ENCODE data around the gene RAP1GAP2.

DNA sequence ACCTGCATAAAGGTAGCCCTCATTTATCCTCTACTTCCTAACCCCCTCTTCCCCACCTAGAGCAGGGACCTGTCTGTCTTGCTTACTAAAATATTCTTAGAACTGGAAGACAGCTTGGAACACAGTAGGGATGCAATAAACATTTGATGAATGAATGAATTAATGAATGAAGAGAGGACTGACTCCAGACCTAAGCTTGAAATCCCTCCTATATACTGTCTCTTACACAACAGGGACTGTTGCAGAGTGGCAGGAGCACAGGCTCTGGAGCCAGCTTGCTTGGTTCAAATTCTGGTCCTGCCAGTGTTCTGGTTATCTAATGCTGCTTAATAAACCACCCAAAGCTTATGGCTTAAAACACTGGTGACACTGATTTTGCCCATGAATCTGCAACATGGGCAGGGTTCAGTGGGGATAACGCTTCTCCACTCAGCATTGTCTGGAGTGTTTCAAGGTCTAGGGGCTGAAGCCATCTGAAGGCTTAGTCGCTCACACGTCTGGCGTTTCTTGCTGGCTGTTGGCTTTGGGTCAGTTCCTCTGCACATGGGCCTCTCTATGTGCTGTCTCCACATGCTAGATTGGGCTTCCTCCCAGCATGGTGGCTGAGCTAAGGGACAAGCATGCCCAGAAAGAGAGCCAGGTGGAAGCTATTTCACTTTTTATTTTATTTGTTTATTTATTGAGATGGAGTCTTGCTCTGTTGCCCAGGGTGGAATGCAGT is 12.8 kb upstream of the RAP1GAP2 start:
- TF ChIP-seq, protein P1, sequence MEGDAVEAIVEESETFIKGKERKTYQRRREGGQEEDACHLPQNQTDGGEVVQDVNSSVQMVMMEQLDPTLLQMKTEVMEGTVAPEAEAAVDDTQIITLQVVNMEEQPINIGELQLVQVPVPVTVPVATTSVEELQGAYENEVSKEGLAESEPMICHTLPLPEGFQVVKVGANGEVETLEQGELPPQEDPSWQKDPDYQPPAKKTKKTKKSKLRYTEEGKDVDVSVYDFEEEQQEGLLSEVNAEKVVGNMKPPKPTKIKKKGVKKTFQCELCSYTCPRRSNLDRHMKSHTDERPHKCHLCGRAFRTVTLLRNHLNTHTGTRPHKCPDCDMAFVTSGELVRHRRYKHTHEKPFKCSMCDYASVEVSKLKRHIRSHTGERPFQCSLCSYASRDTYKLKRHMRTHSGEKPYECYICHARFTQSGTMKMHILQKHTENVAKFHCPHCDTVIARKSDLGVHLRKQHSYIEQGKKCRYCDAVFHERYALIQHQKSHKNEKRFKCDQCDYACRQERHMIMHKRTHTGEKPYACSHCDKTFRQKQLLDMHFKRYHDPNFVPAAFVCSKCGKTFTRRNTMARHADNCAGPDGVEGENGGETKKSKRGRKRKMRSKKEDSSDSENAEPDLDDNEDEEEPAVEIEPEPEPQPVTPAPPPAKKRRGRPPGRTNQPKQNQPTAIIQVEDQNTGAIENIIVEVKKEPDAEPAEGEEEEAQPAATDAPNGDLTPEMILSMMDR (IDR thresholded peaks at IDR 0.05 in 8 of 11, conservative IDR thresholded peaks at IDR 0.05 in 3 of 11), result no peak
- no peak for TF ChIP-seq POLR2A (IDR thresholded peaks at IDR 0.05)
- no peak for TF ChIP-seq POLR2AphosphoS5 (IDR thresholded peaks at IDR 0.05)

Measured in spleen (tissue), 7 donors.